IgD-negative memory B cell (primary cell): ENCODE measurements around the gene SMOC2. TPM values are rescaled to one million over a fixed set of nuclear protein-coding genes. Genes with fewer than 3 reads are reported as not detected.

Source experiments
- H3K27ac Mint-ChIP-seq, 3 donors: one replicate each; pipeline ENCODE4 v1.8.0; 2020 to 2022; ENCODE audit warnings: mild to moderate bottlenecking in 3 of 3, mixed read lengths in 3 of 3, moderate library complexity in 1 of 3
- H3K27me3 Mint-ChIP-seq: one replicate; pipeline ENCODE4 v1.8.0; 2021; ENCODE audit warnings: mixed read lengths
- H3K36me3 Mint-ChIP-seq: one replicate; pipeline ENCODE4 v1.8.0; 2020; ENCODE audit warnings: mild to moderate bottlenecking, mixed read lengths
- H3K4me1 Mint-ChIP-seq, 3 donors: one replicate each; pipeline ENCODE4 v1.8.0; 2020 to 2022; ENCODE audit warnings: mixed read lengths in 3 of 3, mild to moderate bottlenecking in 1 of 3
- H3K4me3 Mint-ChIP-seq, 4 donors: one replicate each; pipeline ENCODE4 v1.8.0; 2020 to 2022; ENCODE audit warnings: mild to moderate bottlenecking in 4 of 4, mixed read lengths in 4 of 4, moderate library complexity in 3 of 4
- H3K9me3 Mint-ChIP-seq, 3 donors: one replicate each; pipeline ENCODE4 v1.8.0; 2020 to 2021; ENCODE audit warnings: mixed read lengths in 3 of 3, mild to moderate bottlenecking in 1 of 3
- polyA plus RNA-seq: library from polyadenylated mRNA; unstranded; fragments of 300-500 nt; fragmentation: Illumina TruSeq; gene quantifications from one replicate; pipeline ENCODE4 v1.2.3, GENCODE V29; 2021

SMOC2 gene
- polyA plus RNA-seq, 1 donor from 2014 or later = not detected

GRCh38 chr6:168632694-168633093, 191.7 kb downstream of the SMOC2 start:
- no peak overlapping the region for H3K4me3 Mint-ChIP-seq
- no peaks in the 10 kb centered on the region for H3K4me1 Mint-ChIP-seq
- no peak overlapping the region for H3K27ac Mint-ChIP-seq
- peaks cover 3% of the 10 kb centered on the region for H3K36me3 Mint-ChIP-seq
- no peaks in the 10 kb centered on the region for H3K27me3 Mint-ChIP-seq
- peaks cover 2 to 12% (median 5%) of the 10 kb centered on the region in 3 donors for H3K9me3 Mint-ChIP-seq

GRCh38 chr6:168634541-168635328, 193.8 kb downstream of the SMOC2 start:
- no peaks in the 10 kb centered on the region for H3K4me1 Mint-ChIP-seq
- H3K4me3 Mint-ChIP-seq = no peak overlapping the region
- no peaks in the 10 kb centered on the region for H3K27me3 Mint-ChIP-seq
- H3K36me3 Mint-ChIP-seq = peaks cover 3% of the 10 kb centered on the region
- H3K27ac Mint-ChIP-seq = no peak overlapping the region
- H3K9me3 Mint-ChIP-seq = peaks cover 2 to 12% (median 5%) of the 10 kb centered on the region in 3 donors

GRCh38 chr6:168636147-168637004, 195.4 kb downstream of the SMOC2 start:
- Mint-ChIP-seq H3K27ac (no peak overlapping the region), H3K36me3 (peaks cover 3% of the 10 kb centered on the region), H3K27me3 (no peaks in the 10 kb centered on the region), H3K9me3 (peaks cover 5 to 12% (median 5%) of the 10 kb centered on the region in 3 donors), H3K4me3 (no peak overlapping the region), H3K4me1 (no peaks in the 10 kb centered on the region)

GRCh38 chr6:168637834-168638233, 196.8 kb downstream of the SMOC2 start:
- Mint-ChIP-seq H3K9me3 (peaks cover 5 to 12% (median 5%) of the 10 kb centered on the region in 3 donors), H3K4me1 (no peaks in the 10 kb centered on the region), H3K36me3 (no peaks in the 10 kb centered on the region), H3K27me3 (peaks cover 2% of the 10 kb centered on the region), H3K27ac (no peak overlapping the region), H3K4me3 (no peak overlapping the region)

- Mint-ChIP-seq H3K36me3 (no peaks in the 10 kb centered on the region), H3K4me3 (no peak overlapping the region), H3K4me1 (no peaks in the 10 kb centered on the region), H3K27ac (no peak overlapping the region), H3K9me3 (peaks cover 5 to 8% (median 5%) of the 10 kb centered on the region in 3 donors), H3K27me3 (peaks cover 2% of the 10 kb centered on the region)
These were observed 197.7 kb downstream of the SMOC2 start for GRCh38 chr6:168638468-168639271.

- Mint-ChIP-seq H3K27me3 (peaks cover 2% of the 10 kb centered on the region), H3K4me1 (no peaks in the 10 kb centered on the region), H3K27ac (peak overlapping the region in 1 of 3 donors; percentile 73), H3K9me3 (peaks cover 0 to 3% (median 0%) of the 10 kb centered on the region in 3 donors), H3K36me3 (no peaks in the 10 kb centered on the region), H3K4me3 (no peak overlapping the region)
These were observed 199.2 kb downstream of the SMOC2 start for GRCh38 chr6:168640181-168640580.

- Mint-ChIP-seq H3K27me3 (peaks cover 2% of the 10 kb centered on the region), H3K36me3 (no peaks in the 10 kb centered on the region), H3K27ac (no peak overlapping the region), H3K4me3 (no peak overlapping the region), H3K9me3 (peaks cover 0 to 3% (median 0%) of the 10 kb centered on the region in 3 donors), H3K4me1 (no peaks in the 10 kb centered on the region)
These were observed 199.8 kb downstream of the SMOC2 start for GRCh38 chr6:168640768-168641167.

GRCh38 chr6:168641446-168641845, 200.5 kb downstream of the SMOC2 start:
- H3K9me3 Mint-ChIP-seq = peaks cover 0 to 3% (median 0%) of the 10 kb centered on the region in 3 donors
- no peaks in the 10 kb centered on the region for H3K36me3 Mint-ChIP-seq
- H3K27ac Mint-ChIP-seq = no peak overlapping the region
- no peaks in the 10 kb centered on the region for H3K4me1 Mint-ChIP-seq
- H3K4me3 Mint-ChIP-seq = no peak overlapping the region
- H3K27me3 Mint-ChIP-seq = peaks cover 3% of the 10 kb centered on the region

GRCh38 chr6:168643401-168643800, 202.4 kb downstream of the SMOC2 start:
- no peaks in the 10 kb centered on the region for H3K4me1 Mint-ChIP-seq

GRCh38 chr6:168645326-168645725, 204.3 kb downstream of the SMOC2 start:
- peaks cover 3% of the 10 kb centered on the region for H3K27me3 Mint-ChIP-seq
- no peak overlapping the region for H3K4me3 Mint-ChIP-seq
- no peak overlapping the region for H3K27ac Mint-ChIP-seq
- no peaks in the 10 kb centered on the region for H3K36me3 Mint-ChIP-seq
- H3K9me3 Mint-ChIP-seq = no peaks in the 10 kb centered on the region
- no peaks in the 10 kb centered on the region for H3K4me1 Mint-ChIP-seq

More at GRCh38 chr6:168643401-168643800, 202.4 kb downstream of the SMOC2 start:
- Mint-ChIP-seq H3K27ac (no peak overlapping the region), H3K4me3 (peak overlapping the region in 1 of 4 donors; percentile 21), H3K27me3 (peaks cover 3% of the 10 kb centered on the region), H3K36me3 (no peaks in the 10 kb centered on the region), H3K9me3 (peaks cover 0 to 3% (median 0%) of the 10 kb centered on the region in 3 donors)

GRCh38 chr6:168647271-168647670, 206.3 kb downstream of the SMOC2 start:
- peaks cover 3% of the 10 kb centered on the region for H3K27me3 Mint-ChIP-seq
- no peaks in the 10 kb centered on the region for H3K4me1 Mint-ChIP-seq
- no peak overlapping the region for H3K4me3 Mint-ChIP-seq
- H3K9me3 Mint-ChIP-seq = peaks cover 0 to 3% (median 0%) of the 10 kb centered on the region in 3 donors
- H3K27ac Mint-ChIP-seq = no peak overlapping the region
- no peaks in the 10 kb centered on the region for H3K36me3 Mint-ChIP-seq

- Mint-ChIP-seq H3K4me3 (no peak overlapping the region), H3K27me3 (peaks cover 3% of the 10 kb centered on the region), H3K36me3 (no peaks in the 10 kb centered on the region), H3K9me3 (peaks cover 0 to 3% (median 0%) of the 10 kb centered on the region in 3 donors), H3K27ac (no peak overlapping the region), H3K4me1 (no peaks in the 10 kb centered on the region)
These were observed 207.5 kb downstream of the SMOC2 start for GRCh38 chr6:168648240-168649125.

GRCh38 chr6:168649209-168649608, 208.2 kb downstream of the SMOC2 start:
- Mint-ChIP-seq H3K4me3 (no peak overlapping the region), H3K9me3 (peaks cover 0 to 3% (median 0%) of the 10 kb centered on the region in 3 donors), H3K36me3 (no peaks in the 10 kb centered on the region), H3K27ac (no peak overlapping the region), H3K27me3 (peaks cover 3% of the 10 kb centered on the region), H3K4me1 (no peaks in the 10 kb centered on the region)

- no peaks in the 10 kb centered on the region for H3K36me3 Mint-ChIP-seq
- H3K4me3 Mint-ChIP-seq = no peak overlapping the region
- H3K4me1 Mint-ChIP-seq = no peaks in the 10 kb centered on the region
- H3K9me3 Mint-ChIP-seq = peaks cover 0 to 4% (median 2%) of the 10 kb centered on the region in 3 donors
- peaks cover 3% of the 10 kb centered on the region for H3K27me3 Mint-ChIP-seq
- no peak overlapping the region for H3K27ac Mint-ChIP-seq
These were observed 209.7 kb downstream of the SMOC2 start for GRCh38 chr6:168650671-168651111.
